GM18517 (cell line): Measurements from ENCODE around the gene LUZP1.

ENCODE experiments used
- ATAC-seq: cut with Tn5 transposase; IDR thresholded peaks from one replicate; pipeline ENCODE4 v1.9.1; 2021; ENCODE audit warnings: mild to moderate bottlenecking, moderate library complexity; ENCODE audit not compliant: unreplicated experiment

LUZP1 gene

GRCh38 chr1:23118957-23119792 lies 49.5 kb downstream of the LUZP1 start:
- no peak for ATAC-seq

DNA sequence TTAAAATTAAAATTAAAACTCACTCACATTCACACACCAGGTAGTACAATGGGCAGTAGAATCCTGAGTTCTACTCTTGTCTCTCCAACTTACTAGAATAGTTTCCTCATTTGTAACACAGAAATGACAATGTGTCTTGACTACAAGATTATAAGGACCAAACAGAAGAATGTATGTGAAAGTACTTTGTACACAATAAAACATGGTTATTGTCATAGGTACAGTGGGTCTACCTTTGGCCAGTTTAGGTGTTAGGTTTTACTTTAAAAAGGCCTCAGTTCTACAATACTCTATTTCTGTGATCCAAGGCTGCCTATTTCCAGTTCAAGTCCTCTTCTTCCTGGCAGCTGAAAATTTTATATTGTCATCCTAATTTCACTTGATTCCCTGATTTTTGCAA lies 50.2 kb downstream of the LUZP1 start:
- ATAC-seq = no peak

DNA sequence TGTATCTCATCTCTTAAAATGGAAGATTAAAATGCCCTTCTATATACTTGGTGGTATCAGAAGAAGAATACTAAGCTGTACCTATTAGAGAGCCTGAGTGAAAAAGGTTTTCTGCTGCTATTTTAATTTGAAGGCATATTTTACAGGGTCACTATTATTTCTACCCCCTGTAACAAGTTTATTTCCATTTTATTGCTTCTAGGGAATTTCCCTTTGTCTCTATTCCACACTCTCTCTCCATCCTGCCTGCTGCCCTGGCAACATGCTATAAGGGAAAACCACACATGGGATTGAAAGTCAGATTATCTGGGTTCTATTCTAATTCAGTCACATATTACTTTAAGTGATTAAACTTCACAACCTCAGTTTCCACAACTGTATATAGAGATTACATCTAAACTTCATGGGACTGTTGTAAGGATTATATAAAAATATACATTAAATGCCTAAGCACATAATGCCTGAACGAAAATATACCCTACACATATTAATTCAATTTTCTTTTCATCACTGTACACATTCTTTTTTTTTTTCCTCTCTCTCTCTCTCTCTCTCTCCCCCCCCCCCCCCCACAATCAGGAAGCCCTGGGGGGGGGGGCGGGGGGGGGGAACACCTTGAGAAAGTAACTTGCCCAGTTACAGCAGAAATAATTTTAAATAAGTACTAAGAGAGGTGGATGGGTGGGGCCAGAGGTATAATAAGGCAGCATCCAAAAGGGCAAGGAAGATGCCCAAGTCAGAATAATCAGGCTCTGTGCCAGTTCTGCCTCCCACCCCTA lies 51.5 kb downstream of the LUZP1 start:
- ATAC-seq = no peak

GRCh38 chr1:23116216-23116836 lies 52.3 kb downstream of the LUZP1 start:
- ATAC-seq = no peak

- ATAC-seq = no peak
Observed at GRCh38 chr1:23114424-23115079, 54.1 kb downstream of the LUZP1 start.

GRCh38 chr1:23111600-23112535 lies 56.8 kb downstream of the LUZP1 start:
- ATAC-seq = no peak

DNA sequence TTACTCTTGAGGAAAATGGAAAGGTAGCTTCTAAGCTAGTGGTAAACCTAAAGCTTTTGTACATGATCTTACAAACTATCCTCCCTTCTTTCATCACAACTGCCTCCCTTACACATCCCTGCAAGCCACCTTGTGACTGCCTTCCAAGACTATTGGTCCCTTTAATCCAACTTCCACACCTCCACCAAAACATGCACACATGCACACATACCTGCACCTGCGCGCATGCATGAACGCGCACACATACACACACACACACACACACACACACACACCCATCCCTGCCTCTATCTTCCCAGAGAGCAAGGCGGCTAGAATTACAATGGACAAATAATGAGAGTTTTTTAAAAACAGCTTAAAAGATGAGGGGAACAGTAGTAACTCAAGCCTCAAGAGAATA lies 58.3 kb downstream of the LUZP1 start:
- ATAC-seq = no peak

GRCh38 chr1:23108918-23109533 lies 59.6 kb downstream of the LUZP1 start:
- no peak for ATAC-seq

GRCh38 chr1:23103001-23103889 lies 65.4 kb downstream of the LUZP1 start:
- no peak for ATAC-seq

DNA sequence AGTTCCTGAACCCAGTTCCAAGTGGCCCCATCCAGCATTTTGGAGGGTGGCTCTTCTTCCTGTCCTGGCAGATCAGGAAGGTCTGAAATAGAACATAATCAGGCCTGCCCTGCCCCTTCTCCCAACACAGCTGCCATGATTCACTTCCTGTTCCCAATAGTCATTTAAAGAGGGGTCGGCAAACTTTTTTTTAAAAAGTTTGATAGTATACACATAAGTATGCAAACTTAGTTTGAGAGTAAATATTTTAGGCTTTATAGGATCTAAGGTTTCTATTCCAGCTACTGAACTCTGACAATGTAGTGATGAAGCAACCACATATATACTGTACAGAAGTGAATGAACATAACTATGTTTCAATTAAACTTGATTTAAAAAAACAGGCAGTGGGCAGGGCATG lies 66.4 kb downstream of the LUZP1 start:
- no peak for ATAC-seq

DNA sequence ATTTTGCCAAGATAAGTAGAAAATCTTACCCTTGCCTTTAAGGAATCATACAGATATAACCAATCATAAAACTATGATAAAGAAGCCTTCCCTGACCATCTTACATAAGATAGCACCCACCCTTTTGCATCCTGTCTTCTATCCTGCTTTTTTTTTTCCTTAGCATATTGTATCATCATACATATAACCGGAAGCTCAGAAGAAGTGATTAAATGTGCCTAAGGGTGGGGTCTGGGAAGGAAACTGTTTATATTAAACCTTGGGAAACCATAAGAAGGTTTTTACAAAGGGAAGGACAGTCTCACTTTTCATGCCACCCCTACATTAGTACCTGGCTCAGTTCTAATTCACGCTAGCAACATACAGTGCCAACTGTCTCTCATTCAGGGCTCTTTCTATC lies 66.8 kb downstream of the LUZP1 start:
- ATAC-seq = no peak

DNA sequence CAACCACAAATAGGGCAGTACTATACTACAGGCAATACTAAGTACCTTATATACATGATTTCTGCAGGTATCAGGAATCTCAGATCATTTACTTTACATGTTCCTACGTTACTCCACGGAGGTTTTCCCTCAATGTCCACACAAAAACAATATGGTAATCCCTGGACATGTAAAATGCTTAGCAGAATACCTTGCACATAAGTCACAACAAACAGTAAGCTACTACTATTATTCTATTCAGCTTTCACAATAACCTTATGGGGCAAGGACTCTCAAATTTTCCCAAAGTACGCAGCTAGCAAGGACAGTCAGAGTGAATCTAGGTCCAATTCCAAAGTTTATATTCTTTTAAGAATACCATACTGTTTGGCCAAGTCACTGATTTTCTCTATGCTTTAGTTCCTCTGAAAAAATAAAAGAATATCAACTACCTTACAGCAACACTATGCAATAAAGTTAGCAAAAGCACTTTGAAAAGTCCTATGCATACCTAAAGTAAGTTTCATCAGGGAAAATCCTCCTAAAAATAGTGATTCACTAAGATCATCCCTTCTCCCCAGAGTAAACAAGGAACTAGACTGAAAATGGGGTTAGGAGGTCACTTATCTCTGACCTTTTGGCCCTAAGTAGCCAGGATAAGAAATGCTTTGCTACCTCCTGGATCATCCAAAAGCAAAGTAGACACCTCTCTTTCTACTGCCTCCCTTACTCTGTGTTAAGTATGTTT lies 67.4 kb downstream of the LUZP1 start:
- ATAC-seq = no peak

GRCh38 chr1:23100074-23100748 lies 68.4 kb downstream of the LUZP1 start:
- no peak for ATAC-seq

- ATAC-seq = no peak
Observed at GRCh38 chr1:23099171-23099536, 69.5 kb downstream of the LUZP1 start.

GRCh38 chr1:23098463-23099170 lies 70.0 kb downstream of the LUZP1 start:
- no peak for ATAC-seq

DNA sequence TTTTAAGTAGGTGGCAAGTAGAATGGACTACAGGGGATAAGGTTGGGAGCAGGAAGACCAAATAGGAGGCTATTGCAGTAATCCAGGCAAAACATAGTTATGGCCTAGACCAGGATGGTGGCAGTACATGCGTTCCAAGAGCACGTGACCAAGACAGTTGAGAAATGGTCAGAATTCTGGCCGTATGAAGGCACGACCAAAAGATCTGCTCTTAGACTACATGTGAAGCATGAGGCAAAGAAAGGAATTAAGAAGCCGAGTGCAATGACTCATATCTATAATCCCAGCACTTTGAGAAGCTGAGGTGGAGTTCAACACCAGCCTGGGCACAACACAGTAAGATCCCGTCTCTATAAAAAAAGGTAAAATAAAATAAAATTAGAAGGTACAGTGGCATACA lies 71.3 kb downstream of the LUZP1 start:
- no peak for ATAC-seq

GRCh38 chr1:23092447-23092846 lies 76.2 kb downstream of the LUZP1 start:
- no peak for ATAC-seq
